GM18951 (cell line): ENCODE results near the gene PGLYRP1.

Experiments
- POLR2A ChIP-seq: IDR thresholded peaks from 4 replicates; pipeline ENCODE4 v1.6.1; 2011; ENCODE audit warnings: mild to moderate bottlenecking; ENCODE audit not compliant: insufficient read length, insufficient read depth; ENCODE audit errors: extremely low read depth
- in situ Hi-C: fragments of 300-500 bp; cut with MboI; formaldehyde crosslinking; loops from one replicate; pipeline ENCODE4 v1.12.0; 2022; ENCODE audit warnings: low sequenced_read_pairs, mixed read lengths, inconsistent platforms; ENCODE audit not compliant: unreplicated experiment

Gene PGLYRP1

DNA sequence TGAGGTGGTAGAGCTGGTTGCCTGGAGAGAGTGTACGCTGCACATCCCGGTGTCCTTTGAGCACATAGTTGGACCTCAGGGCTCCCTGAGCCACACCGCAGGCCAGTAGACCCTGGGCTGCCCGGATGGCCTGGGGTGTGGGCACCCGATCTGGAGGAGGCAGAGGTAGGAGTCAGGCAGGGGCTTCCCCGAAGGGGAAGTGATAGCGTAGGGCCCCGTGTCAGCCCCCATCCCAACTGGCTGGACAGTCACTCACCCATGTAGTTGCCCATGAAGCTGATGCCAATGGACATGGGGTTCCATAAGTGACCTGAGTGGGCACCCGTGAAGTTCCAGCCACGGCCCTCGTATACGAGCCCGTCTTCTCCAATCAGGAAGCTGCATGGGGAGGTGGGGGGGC is 3.6 kb downstream of the PGLYRP1 start:
- in situ Hi-C loops, result no loop called here
- no peak for TF ChIP-seq POLR2A

DNA sequence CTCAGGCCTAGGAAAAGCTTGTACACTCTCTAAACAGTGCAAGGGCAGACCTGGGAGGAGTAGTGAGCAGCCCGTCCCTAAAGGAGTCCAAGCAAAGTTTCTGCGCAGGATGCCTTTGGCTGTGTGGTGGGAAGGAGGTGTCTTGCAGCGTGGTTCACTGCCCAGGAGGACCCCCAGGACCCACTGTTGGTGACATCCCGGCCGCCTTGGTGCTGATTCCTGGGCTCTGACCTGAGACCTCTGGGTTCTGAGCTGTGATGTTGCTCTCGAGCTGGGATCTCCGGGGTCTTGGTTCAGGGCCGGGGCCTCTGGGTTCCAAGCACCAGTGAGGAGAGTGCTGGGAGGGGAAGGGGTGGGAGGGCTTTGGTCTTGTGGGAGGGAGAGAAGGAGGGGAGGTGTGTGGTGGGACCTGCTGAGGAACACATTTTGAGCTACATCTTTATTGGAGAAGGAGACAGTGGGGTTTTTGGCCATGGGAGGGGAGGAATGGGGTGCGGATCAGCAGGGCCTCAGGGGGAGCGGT is 4.1 kb downstream of the PGLYRP1 start:
- in situ Hi-C loops, result no loop called here
- TF ChIP-seq POLR2A, result no peak

DNA sequence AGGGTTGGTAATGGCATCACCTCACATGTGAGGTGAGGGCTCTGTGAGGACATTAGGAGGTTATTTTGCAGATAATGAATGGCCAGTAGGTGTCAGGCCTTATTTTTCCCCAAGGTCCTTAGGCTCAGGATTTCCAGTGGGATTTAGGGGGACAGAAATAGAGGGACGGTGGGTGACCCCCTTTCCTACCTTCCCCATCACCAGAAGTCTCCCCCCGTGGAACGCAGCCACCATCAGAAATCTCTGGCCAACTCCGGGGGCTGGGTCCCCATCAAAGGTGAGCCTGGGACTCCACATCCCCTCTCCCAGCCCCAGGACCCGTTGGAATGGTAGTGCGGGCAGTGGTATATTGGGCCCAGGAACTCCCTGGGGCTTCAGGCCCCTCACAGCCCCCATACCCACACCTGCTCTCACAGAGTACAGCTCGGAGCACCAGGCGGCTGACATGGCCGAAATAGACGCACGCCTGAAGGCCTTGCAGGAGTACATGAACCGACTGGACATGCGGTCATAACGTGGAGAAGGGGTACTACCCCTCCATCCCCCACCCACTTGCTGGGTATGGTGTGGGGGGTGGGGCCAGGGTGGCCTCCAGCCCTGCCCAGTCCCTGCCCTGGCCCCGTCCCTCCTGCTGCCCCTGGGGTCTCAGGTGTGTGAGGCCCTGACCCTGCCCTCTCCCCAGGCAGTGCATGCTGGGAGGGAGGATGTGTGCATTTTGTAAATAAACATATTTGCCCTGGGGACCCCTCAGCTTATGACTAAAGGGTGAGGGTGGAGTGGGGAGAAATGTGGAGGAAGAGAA is 4.8 kb downstream of the PGLYRP1 start:
- in situ Hi-C loops, result no loop called here
- TF ChIP-seq POLR2A, result no peak

DNA sequence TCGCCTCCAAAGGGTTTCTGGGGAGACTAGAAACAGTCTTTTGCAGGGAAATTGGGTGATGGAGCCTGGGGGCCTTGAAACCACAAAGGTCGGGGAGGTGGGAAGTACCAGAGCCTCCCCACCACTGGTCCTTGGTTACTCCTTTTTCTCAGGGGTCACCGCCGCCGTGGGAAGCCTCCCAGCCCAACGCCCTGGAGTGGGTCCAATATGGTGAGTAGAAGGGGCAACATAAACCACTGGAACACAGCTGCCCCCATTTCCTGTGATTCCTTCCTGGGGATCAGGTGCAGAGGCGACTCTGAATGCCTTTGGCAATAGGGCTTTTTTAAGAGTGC is 5.8 kb downstream of the PGLYRP1 start:
- in situ Hi-C loops, result no loop called here
- no peak for TF ChIP-seq POLR2A

DNA sequence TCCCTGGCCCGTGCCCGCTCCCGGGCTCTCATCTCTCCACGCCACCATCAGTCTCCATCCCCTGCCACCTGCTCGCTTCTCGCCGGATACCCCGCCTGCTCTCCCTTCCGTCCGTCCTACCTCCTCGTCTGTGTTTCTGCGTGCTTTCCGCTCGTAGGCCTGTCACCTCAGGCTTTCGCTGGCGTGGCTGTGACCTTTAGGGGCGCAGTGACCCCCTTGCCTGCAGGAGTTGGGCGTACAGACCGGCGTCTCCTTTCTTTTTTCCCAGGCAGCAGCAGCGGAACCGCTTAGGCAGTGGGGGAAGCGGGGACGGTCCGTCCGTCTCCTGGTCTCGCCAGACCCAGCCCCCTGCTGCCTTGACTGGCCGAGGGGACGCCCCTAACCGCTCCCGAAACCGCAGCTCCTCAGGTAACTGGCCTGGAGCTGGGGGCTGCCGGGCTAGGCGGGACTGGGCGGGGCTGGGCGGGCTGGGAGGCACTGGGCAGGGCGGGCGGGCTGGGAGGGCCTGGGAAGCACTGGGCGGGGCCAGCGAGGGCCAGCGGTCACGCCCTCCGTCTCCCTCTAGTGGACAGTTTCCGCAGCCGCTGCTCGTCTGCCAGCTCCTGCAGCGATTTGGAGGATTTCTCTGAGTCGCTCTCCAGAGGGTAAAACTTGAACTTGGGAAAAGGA is 6.3 kb downstream of the PGLYRP1 start:
- in situ Hi-C loops, result no loop called here
- TF ChIP-seq POLR2A, result no peak

DNA sequence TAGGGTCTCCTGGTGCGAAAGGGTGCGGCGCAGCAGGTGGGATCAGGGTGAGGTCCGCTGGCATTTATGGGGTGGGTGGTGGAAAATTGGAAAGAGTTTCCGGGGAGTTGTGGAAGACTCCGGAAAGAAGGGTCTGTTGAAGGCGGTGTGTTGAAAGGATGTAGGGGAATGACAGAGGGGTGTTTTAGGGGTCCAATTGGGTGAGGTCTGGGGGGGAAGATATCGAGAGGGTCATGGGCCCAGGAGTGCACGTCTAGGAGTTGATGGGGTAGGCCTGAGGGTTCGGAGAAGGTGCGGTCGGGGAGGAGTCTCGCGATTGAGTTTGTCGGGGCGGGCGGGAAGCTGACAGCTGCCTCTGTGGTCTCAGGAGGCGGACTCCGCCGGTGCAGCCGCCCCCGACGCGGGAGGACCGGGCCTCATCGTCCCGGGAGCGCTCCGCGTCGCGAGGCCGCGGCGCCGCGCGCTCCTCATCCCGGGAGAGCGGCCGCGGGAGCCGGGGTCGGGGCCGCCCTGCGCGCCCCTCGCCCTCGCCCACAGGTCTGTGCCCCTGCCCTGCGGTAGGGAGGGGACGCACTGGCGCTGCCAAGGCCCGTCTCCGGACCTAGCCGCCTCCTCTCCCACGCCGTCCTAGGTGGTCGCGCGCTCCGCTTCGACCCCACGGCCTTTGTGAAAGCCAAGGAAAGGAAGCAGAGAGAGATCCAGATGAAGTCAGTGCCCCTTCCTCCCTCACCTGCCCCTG is 7.0 kb downstream of the PGLYRP1 start:
- TF ChIP-seq POLR2A, result no peak
- in situ Hi-C loops, result no loop called here

DNA sequence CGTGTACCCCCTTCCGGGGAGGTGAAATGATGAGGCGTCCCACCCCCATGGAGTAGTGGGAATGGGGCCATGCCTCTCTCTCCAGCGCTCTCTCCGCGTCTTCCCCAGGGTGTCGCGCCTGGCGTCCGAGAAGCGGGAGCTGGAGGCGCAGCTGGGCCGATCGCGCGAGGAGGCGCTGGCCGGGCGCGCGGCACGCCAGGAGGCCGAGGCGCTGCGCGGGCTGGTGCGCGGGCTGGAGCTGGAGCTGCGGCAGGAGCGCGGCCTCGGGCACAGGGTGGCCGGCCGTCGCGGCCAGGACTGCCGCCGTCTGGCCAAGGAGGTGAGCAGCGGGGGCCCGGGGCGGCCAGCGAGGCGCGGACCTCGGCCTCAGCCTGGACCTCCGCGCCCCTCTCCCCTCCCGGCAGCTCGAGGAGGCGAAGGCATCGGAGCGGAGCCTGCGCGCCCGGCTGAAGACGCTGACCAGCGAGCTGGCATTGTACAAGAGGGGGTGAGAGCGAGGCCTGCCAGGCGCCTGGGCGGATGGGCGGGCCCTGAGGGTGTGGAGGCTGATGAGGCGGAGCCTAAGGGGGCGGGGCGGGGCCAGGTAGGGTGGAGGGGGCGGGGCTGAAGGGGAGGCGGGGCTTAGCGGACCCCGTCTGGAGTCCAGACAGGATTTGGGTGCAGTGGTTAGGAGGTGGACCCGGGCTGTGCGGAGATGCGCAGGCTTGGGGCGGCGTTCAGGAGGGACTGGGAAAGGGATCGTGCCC is 7.7 kb downstream of the PGLYRP1 start:
- TF ChIP-seq POLR2A, result no peak
- in situ Hi-C loops, result no loop called here

DNA sequence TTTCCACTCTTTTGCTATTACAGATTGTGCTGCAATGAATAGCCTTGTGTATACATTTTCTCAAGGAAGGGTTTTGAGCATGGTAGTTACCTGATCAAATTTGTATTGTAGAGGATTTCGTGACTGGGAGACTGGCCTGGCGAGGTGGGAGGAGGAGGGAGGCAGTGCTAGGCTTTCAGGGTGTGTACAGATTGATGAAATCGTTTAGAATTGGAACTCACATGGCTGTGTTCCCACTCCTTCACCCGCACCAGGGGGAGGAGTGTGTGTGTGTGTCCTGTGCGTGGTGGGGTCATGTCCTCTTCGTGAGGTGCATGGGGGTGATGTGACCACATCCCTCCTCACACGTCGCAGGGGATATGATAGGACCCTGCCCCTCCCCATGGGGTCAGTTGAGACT is 8.3 kb downstream of the PGLYRP1 start:
- in situ Hi-C loops, result no loop called here

DNA sequence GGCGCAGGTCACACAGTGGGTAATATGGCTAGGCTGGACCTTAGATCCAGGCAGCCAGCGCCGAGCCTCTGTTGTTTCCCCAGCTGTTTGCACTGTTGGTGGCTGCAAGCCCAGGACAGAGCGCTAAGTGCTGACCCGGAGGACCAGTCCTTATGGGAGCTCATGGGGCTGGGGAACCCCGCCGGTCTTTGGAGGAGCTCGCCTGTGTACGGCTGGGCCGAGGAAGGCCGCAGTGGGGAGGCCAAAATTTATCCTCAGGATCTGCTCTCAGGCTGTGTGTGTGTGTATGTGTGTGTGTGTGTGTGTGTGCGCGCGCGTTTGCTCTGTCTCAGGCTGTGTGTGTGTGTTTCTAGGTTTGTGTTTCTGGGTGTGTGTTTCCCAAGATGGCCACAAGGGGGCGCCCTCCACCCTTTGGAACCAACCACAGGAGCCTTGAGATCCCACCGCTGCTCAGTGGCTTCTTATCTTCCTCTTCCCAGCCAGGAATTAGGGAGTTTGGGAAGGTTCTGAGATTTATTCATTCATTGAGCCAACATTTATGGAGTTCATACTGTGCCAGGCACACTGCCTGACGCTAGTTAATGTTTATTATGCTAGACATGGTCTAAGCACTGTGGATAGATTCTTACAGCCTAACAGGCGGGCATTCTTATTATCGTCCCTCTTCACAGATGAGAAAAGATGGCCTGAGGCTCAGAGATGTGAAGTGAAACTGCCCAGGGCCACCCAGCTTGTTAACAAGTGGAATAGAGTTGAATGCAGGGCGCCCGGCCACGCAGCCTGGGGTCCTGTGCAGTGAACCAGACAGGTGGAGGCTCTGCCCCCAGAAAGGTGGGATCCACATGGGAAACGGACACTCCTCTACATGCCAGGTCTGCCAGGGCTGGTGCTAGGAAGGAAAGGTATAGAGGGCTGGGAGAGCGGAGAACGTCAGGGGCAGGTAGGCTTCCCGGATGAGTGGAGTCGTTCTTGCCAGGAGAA is 13.0 kb downstream of the PGLYRP1 start:
- in situ Hi-C loops, result no loop called here
- TF ChIP-seq POLR2A, result no peak

More for the DNA sequence above, 8.3 kb downstream of the PGLYRP1 start:
- TF ChIP-seq POLR2A, result no peak

DNA sequence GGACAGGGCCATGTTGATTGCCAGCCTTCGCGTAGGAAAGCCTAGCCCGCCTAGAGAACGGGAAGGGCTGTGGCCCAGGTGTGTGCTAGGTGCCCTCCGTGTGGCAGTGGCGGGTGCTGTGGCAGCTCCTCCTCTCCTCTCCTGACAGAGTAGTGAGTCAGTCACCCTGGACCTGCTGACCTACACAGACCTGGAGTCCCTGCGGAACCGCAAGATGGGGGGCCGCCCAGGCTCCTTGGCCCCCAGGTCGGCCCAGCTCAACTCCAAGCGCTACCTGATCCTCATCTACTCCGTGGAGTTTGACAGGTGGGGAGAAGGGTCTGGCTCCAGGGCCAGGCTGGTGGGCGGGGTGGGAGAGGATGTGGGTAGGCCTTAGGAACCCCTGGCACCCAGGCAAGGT is 16.4 kb downstream of the PGLYRP1 start:
- in situ Hi-C loops, result no loop called here
- TF ChIP-seq POLR2A, result no peak

DNA sequence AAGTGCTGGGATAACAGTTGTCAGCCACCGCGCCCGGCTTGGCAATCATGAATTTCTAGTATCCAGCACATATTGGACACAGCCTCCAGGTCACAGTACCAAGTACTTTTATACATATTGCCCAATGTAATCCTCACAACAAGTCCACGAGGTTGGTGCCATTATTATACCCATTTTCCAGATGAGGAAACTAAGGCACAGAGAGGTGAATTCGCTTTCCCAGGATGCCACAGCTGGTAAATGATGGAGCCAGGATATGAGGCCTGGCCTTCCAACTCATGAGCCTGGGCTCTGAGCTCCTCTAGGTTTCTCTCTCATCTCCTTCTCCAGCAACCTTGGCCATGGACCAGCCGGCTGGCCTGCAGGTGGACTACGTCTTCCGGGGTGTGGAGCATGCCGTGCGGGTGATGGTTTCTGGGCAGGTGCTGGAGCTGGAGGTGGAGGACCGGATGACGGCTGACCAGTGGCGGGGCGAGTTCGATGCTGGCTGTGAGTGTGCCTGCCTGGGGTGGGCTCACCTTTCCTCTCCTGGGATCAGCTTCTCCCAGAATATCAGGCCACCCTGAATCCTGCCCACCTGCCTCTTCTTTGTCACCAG is 20.1 kb downstream of the PGLYRP1 start:
- in situ Hi-C loops, result no loop called here

More for the DNA sequence above, 20.1 kb downstream of the PGLYRP1 start:
- TF ChIP-seq POLR2A, result no peak
